ENCODE measurements around the gene RBM22. TPM values are rescaled to one million over a fixed set of nuclear protein-coding genes. Genes with fewer than 3 reads are reported as not detected.

Gene RBM22
- total RNA-seq, 1 donor from 2014 or later, result 74.0 TPM

GRCh38 chr5:150656191-150657132 is 44.4 kb downstream of the RBM22 start:
- Mint-ChIP-seq H3K27me3 (no peaks in the 10 kb centered on the region), H3K9me3 (no peaks in the 10 kb centered on the region), H3K36me3 (ENCODE audit: low read depth) (no peaks in the 10 kb centered on the region), H3K4me3 (peak overlapping the region; percentile 81), H3K4me1 (peaks cover 16% of the 10 kb centered on the region), H3K27ac (no peak overlapping the region)
- peak; percentile 23 for TF ChIP-seq CTCF (IDR thresholded peaks at IDR 0.05)
- ChIA-PET CTCF (interaction anchor here (1.0 to 7.3 kb wide), 4 partner anchors 30 to 195 kb away, joined by 3 to 122 read pairs (median 3); no protein-coding TSS in a partner anchor), POLR2A (interaction anchor here (0.7 to 2.5 kb wide), 8 partner anchors 30 to 245 kb away, joined by 3 to 12 read pairs (median 4); partner anchors contain the start of genes DCTN4 and RBM22)
- intact Hi-C loops (cut with micrococcal nuclease), result loop anchor here (1.0 to 2.0 kb wide), 5 partner anchors 30 to 197 kb away; partner anchors contain the start of gene RBM22
- DNase-seq, result peak; percentile 84
- ATAC-seq (ENCODE audit: low read depth), result peak; percentile 93

DNA sequence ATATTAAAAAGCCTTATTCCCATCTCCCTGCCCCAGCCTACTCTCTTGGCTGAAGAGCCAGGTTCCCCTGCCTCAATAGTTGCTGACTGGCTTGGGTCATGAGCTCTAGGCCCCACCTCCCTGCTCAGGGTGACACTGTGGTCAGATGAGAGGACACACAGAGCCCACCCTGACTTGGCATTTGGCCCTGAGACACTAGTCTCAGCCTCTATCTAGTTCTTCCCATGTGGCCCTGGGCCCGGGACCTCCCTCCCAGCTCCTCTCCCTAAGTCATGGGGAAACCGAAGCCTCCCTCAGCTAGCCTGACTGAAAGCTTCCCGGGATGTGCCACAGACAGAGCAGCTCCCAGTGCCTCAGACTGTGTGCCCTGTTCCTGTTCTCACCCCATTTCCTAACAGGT is 45.6 kb downstream of the RBM22 start:
- no peak overlapping the region for H3K27ac Mint-ChIP-seq
- H3K9me3 Mint-ChIP-seq, result no peaks in the 10 kb centered on the region
- H3K4me3 Mint-ChIP-seq, result no peak overlapping the region
- intact Hi-C loops (cut with micrococcal nuclease), result no loop called here
- DNase-seq (no peak), ATAC-seq (ENCODE audit: low read depth) (no peak)
- TF ChIP-seq CTCF (IDR thresholded peaks at IDR 0.05), result no peak
- no peaks in the 10 kb centered on the region for H3K27me3 Mint-ChIP-seq
- CTCF ChIA-PET, result interaction anchor here (1.5 to 7.3 kb wide), 3 partner anchors 34 to 94 kb away, joined by 3 to 122 read pairs (median 6); no protein-coding TSS in a partner anchor
- peaks cover 16% of the 10 kb centered on the region for H3K4me1 Mint-ChIP-seq
- H3K36me3 Mint-ChIP-seq (ENCODE audit: low read depth), result peaks cover 2% of the 10 kb centered on the region
- POLR2A ChIA-PET, result interaction anchor here (1.4 to 1.5 kb wide), 3 partner anchors 16 to 95 kb away, joined by 3 to 5 read pairs (median 4); no protein-coding TSS in a partner anchor

- no peaks in the 10 kb centered on the region for H3K27me3 Mint-ChIP-seq
- POLR2A ChIA-PET, result interaction anchor here (0.6 to 1.4 kb wide), 5 partner anchors 8 to 115 kb away, joined by 3 to 5 read pairs (median 4); no protein-coding TSS in a partner anchor
Observed at GRCh38 chr5:150653762-150654556, 46.9 kb downstream of the RBM22 start.

GRCh38 chr5:150653145-150653761 is 47.6 kb downstream of the RBM22 start:
- H3K9me3 Mint-ChIP-seq, result no peaks in the 10 kb centered on the region
- H3K27me3 Mint-ChIP-seq, result no peaks in the 10 kb centered on the region
- peaks cover 20% of the 10 kb centered on the region for H3K36me3 Mint-ChIP-seq (ENCODE audit: low read depth)
- intact Hi-C loops (cut with micrococcal nuclease), result no loop called here
- CTCF ChIA-PET, result interaction anchor here (7.3 kb wide), 1 partner anchor 92 kb away, joined by 122 read pairs; no protein-coding TSS in a partner anchor
- POLR2A ChIA-PET, result interaction anchor here (0.7 kb wide), 1 partner anchor 114 kb away, joined by 3 read pairs; no protein-coding TSS in a partner anchor
- TF ChIP-seq CTCF (IDR thresholded peaks at IDR 0.05), result no peak
- DNase-seq (no peak), ATAC-seq (ENCODE audit: low read depth) (no peak)
- H3K4me1 Mint-ChIP-seq, result peaks cover 16% of the 10 kb centered on the region
- H3K4me3 Mint-ChIP-seq, result no peak overlapping the region
- H3K27ac Mint-ChIP-seq, result no peak overlapping the region

More at GRCh38 chr5:150653762-150654556, 46.9 kb downstream of the RBM22 start:
- no peaks in the 10 kb centered on the region for H3K9me3 Mint-ChIP-seq
- no peak for TF ChIP-seq CTCF (IDR thresholded peaks at IDR 0.05)
- peaks cover 16% of the 10 kb centered on the region for H3K4me1 Mint-ChIP-seq
- intact Hi-C loops (cut with micrococcal nuclease), result no loop called here
- H3K4me3 Mint-ChIP-seq, result no peak overlapping the region
- CTCF ChIA-PET, result interaction anchor here (2.0 to 7.3 kb wide), 2 partner anchors 64 to 93 kb away, joined by 6 to 122 read pairs; no protein-coding TSS in a partner anchor
- no peak overlapping the region for H3K27ac Mint-ChIP-seq
- no peak for DNase-seq
- peaks cover 13% of the 10 kb centered on the region for H3K36me3 Mint-ChIP-seq (ENCODE audit: low read depth)
- no peak for ATAC-seq (ENCODE audit: low read depth)
